ENCODE measurements around the gene CHPT1.
A peak's percentile ranks its signal among the peaks of the same experiment; 100 is the strongest.

CHPT1 gene

DNA sequence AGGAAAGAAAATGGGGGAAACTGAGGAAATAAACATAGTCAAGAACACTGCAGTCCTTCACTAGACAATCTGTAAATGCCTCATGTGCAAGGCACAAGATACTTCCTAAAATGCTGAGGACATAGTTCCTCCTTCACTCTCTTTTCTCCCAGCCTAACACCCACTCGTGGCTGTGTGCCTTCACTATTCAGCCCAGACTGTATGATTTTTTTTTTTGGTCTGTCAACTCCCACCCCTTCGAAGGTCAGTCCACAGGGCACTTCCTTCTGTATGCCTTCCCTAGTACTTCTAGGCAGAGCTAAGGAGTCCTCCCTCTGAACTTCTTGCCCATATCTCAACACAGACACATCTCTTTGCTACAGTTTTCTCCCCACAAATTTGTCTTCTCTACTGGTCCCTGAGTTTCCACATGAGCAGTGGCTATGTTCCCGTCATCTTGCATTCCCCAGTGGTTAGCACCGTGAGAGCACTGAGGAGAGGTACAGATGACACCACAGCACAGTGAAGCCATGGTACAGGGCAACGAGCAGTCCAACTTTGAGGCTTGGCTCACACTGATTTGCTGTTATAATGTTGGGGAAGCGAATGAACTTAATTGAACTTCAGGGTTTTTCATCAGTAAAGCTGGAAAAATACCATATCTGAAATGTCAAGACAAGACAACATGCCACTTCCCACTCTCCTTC lies 65.9 kb downstream of the CHPT1 start:
- DNase-seq (ENCODE audit: low read depth in 2 of 2), result no peak

DNA sequence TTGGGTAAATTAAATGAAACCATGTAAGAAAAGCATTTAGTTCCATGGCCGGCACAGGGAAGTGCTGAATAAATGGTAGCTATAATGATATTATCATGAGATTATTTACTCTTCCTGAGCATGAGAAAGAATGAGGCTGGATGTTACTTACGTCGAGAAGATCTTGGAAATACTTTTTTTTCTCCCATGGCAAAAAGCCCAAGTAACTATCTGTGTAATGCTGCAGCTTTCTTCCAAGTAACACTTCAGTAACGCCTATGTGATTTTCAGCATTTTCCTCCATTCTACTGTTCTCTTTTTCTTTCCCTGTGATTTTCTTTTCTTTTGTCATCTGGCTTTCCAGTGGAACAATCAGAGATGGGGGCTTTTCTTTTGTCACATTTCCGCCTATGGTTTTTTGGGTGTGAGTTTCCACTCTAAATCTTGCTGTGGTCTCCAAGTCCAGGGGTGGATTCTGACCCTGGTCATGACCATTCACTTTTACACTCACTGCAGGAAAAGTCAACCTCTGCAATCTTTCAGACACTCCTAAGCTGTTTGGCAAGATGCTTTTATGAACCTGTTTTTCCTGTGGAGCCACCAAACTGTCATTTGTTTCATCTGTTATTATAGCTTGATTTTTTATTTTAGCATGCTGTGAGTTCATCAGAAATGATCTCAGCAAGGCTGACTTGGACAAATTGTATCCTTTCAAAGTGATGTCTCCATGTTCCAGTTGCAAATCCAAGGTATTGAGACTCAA lies 66.8 kb downstream of the CHPT1 start:
- DNase-seq (ENCODE audit: low read depth in 2 of 2), result no peak

DNA sequence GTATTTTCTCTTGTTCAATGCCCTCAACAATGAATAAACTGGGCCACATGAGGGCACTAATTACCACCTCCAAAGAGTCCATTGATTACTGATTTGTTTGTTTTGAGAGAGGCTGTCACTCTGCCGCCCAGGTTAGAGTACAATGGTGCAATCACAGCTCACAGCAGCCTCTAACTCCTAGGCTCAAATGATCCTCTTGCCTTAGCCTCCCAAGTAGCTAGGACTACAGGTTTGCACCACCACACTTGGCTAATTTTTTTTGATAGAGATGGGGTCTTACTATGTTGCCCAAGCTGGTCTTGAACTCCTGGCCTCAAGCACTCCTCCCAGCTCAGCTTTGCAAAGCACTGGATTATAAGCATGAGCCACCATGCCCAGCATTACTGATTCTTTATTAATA lies 70.1 kb downstream of the CHPT1 start:
- DNase-seq (ENCODE audit: low read depth in 2 of 2), result no peak

GRCh38 chr12:101768781-101769180 lies 71.3 kb downstream of the CHPT1 start:
- DNase-seq (ENCODE audit: low read depth in 2 of 2), result no peak

- DNase-seq (ENCODE audit: low read depth in 2 of 2), result no peak
Measured at GRCh38 chr12:101769865-101770264, 72.4 kb downstream of the CHPT1 start.

GRCh38 chr12:101772012-101772775 lies 74.8 kb downstream of the CHPT1 start:
- DNase-seq (ENCODE audit: low read depth in 2 of 2), result no peak

- peak; percentile 23 to 44 for DNase-seq (ENCODE audit: low read depth in 2 of 2)
Measured at GRCh38 chr12:101773650-101774162, 76.3 kb downstream of the CHPT1 start.

- no peak for DNase-seq (ENCODE audit: low read depth in 2 of 2)
Measured at GRCh38 chr12:101775816-101776215, 78.4 kb downstream of the CHPT1 start.

GRCh38 chr12:101777485-101777884 lies 80.0 kb downstream of the CHPT1 start:
- no peak for DNase-seq (ENCODE audit: low read depth in 2 of 2)

- DNase-seq (ENCODE audit: low read depth in 2 of 2), result no peak
Measured at GRCh38 chr12:101777978-101778377, 80.5 kb downstream of the CHPT1 start.

All from stimulated activated CD8-positive, alpha-beta memory T cell treated with anti-CD3 and anti-CD28 coated beads, Interleukin-2, amount 100 ng/mL, for 48 hours (primary cell).